HG02870 (cell line): ENCODE measurements around the gene PLCD1.
A peak's percentile ranks its signal among the peaks of the same experiment; 100 is the strongest.

Source experiments
- ATAC-seq: cut with Tn5 transposase; IDR thresholded peaks from one replicate; pipeline ENCODE4 v1.9.1; 2021; ENCODE audit warnings: mild to moderate bottlenecking, moderate library complexity; ENCODE audit not compliant: unreplicated experiment

PLCD1 gene

GRCh38 chr3:38017445-38018295, 11.8 kb downstream of the PLCD1 start:
- no peak for ATAC-seq

GRCh38 chr3:38016847-38017444, 12.5 kb downstream of the PLCD1 start:
- no peak for ATAC-seq

- ATAC-seq = no peak
Measured at GRCh38 chr3:38016410-38016809, 13.0 kb downstream of the PLCD1 start.

- ATAC-seq = no peak
Measured at GRCh38 chr3:38015984-38016383, 13.5 kb downstream of the PLCD1 start.

GRCh38 chr3:38015485-38015884, 14.0 kb downstream of the PLCD1 start:
- ATAC-seq = no peak

GRCh38 chr3:38011111-38011510, 18.3 kb downstream of the PLCD1 start:
- ATAC-seq = no peak

- ATAC-seq = no peak
Measured at GRCh38 chr3:38009807-38010591, 19.4 kb downstream of the PLCD1 start.

- no peak for ATAC-seq
Measured at GRCh38 chr3:38008971-38009580, 20.4 kb downstream of the PLCD1 start.

- ATAC-seq = no peak
Measured at GRCh38 chr3:38008191-38008701, 21.2 kb downstream of the PLCD1 start.

- ATAC-seq = no peak
Measured at GRCh38 chr3:38007754-38008090, 21.7 kb downstream of the PLCD1 start.

- ATAC-seq = no peak
Measured at GRCh38 chr3:38006445-38006995, 22.9 kb downstream of the PLCD1 start.

GRCh38 chr3:38006031-38006430, 23.4 kb downstream of the PLCD1 start:
- no peak for ATAC-seq

GRCh38 chr3:38005076-38006020, 24.1 kb downstream of the PLCD1 start:
- ATAC-seq = no peak

GRCh38 chr3:38004415-38005075, 24.9 kb downstream of the PLCD1 start:
- ATAC-seq = peak; percentile 49

- ATAC-seq = no peak
Measured at GRCh38 chr3:38003817-38004414, 25.5 kb downstream of the PLCD1 start.

GRCh38 chr3:38003371-38003816, 26.0 kb downstream of the PLCD1 start:
- peak; percentile 40 for ATAC-seq

GRCh38 chr3:38002940-38003339, 26.5 kb downstream of the PLCD1 start:
- no peak for ATAC-seq

GRCh38 chr3:38002291-38002876, 27.1 kb downstream of the PLCD1 start:
- no peak for ATAC-seq
